GM21529 (cell line): ENCODE data around the gene CPEB1.
"Not testable (repeated sequence)": the region's sequence is repeated elsewhere in the genome, so short reads cannot be mapped to it uniquely, and the experiment has no call there.

Experiments
- ATAC-seq: cut with Tn5 transposase; IDR thresholded peaks from one replicate; pipeline ENCODE4 v1.9.1; 2021; ENCODE audit not compliant: unreplicated experiment

Gene CPEB1

DNA sequence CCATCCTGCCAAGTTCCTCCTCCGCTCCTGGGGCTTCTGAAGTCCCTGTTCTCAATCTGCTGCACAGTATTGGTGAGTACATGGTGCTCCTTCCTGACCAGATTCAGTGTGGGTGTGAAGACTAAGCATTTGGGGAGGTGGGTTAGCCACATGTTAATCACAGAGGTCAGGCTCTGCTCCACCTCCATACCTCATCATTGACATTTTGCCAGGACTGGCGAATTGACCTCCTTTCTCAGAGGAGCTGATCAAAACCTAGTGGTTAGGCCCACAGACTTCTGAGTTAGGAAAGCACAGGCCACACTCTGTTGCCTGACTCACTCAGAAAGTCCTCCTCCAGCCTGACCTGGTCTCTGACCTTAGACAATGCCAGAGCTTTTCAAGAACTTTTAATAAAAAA, 98.5 kb downstream of the CPEB1 start:
- ATAC-seq, result no peak

DNA sequence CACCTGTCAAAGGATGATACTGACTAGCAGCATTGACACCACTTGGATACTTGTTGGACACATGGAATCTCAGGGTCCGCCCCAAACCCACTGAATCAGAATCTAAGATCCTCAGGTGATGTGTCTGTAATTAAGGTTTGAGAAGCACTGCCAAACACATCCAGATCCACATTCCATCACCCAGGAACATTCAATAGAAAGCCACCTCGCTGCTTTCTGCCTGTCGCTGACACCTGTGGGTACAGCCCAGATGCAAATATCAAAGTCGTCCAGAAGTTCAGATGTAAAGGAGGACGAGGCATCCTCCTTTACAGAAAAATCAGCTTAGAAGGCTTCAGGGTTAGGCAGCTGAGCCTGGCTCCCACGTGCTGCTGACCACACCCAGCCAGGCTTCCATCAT, 101.7 kb downstream of the CPEB1 start:
- ATAC-seq, result no peak

DNA sequence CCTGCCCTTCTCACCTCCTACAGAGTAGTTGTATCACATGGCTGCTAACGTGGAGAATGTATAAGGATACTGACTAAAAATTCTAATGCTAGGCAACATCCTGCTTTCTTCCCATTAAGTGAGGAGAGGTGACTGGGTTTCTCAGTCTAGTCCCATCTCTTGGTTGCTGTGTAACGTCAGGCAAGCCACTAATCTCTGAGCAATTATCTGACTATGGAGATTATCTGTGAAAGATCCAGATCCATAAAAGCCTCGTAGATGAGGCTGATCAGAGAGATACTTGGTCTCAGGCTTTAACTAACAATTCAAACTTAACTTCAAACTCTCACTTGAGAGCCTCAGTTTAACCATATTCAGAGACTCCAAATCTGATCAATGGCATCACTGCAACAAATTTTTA, 102.2 kb downstream of the CPEB1 start:
- ATAC-seq, result no peak

DNA sequence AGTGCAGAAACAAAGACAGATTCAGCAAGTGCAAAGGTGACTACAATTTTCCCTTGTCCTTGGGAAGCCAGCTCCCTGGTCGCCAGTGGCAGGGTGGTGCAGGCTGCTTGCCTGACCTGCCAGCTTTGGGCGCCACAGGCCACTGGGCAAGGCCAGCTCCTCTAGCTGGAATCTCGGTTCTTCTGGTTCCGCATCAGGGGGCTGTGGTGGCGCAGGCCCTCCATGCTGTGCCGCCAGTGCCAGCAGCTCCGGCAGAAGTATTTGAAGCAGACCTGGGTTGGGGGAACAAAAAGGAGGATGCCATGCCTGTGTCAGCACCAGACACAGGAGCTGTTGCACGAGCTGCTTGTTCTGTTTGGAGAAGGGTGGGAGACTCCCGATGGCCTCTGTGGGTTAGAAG, 102.7 kb downstream of the CPEB1 start:
- no peak for ATAC-seq

DNA sequence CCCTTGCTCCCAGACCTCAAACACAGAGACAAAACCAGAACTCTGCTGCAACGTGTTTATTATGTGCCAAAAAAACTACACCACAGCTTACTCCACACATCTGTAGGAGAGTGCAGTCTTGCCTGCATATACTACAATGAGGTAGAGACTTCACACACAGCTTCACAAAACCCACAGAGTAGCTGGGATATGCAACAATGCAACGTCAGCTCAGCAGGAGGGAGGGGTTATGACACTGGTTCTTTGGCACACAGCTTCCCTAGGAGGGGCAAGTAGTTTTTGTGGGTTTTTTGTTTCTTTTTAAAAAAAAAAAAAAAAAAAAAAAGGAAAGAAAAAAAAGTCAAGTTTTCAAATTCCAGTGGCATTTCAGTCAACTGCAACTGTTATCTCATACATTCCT, 104.0 kb downstream of the CPEB1 start:
- no peak for ATAC-seq

DNA sequence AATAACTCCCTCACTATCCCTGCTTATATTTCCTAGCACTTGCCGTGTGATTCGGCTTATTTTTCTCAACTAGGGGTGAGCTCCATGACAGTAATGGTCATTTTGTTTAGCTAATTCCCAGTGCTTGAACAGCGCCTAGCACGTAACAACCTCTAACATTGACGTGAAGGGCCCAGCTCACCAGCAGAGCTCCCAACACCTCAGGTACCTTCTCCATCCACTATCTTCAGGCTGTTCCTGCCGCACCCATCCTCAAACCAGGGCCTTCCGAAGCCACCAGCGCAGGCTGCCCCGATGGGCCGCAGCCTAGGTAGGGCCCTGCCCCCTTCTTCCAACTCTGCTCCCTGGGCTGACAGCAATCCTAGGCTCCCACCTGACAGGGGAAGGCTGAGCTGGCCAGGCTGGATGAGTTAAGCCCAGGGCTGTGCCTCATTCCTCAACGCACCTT, 106.2 kb downstream of the CPEB1 start:
- no peak for ATAC-seq

DNA sequence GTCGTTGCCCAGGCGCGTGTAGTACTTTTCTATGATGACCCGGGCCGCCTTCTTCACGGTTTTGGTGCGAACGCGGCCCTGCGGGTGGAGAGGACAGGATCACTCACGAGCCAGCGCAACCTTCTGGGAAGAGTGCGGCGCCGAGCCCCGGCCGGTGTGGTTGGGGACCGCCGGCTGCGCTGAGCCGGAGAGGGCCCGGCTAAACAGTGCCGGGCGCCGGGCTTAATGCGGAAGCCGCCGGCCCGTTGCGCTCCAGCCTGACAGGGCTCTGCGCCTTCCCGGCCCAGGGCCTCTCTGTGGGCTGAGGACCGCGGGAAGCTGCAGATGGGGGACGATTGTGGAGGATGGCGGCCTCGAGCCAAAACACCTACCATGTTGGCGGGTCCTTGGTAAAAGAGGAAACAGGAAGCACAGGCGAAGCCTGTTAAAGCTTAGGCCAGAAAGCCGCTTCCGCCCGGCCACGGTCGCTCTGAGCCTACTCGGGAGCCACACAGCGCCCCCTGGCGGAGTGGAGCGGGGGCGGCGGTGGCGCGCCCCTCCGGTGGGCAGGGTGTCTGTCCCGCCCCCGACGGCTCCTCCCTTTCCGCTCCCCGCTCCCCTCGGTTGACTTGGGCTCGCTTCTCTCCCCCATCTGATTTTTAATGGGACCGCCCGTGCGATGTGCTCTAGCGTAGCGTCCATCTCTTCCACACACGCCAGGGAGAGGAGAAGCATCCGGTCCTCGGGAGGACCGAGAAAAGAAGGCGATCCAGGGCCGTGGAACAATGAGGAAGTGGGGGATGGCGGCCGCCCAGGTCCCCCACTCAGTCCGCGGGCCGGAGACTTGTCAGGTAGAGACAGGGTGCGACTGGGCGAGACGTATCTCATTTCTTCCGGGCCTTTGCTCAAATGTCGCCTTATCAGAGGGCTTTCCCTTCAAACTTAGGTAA, 106.8 kb downstream of the CPEB1 start, which contains the start of gene RPS17:
TSS of gene RPS17 (minus strand) at position 403 of the 929 bp plus-strand sequence. CDS start at position 374, 29 bp downstream.
- peak; percentile 93 for ATAC-seq

DNA sequence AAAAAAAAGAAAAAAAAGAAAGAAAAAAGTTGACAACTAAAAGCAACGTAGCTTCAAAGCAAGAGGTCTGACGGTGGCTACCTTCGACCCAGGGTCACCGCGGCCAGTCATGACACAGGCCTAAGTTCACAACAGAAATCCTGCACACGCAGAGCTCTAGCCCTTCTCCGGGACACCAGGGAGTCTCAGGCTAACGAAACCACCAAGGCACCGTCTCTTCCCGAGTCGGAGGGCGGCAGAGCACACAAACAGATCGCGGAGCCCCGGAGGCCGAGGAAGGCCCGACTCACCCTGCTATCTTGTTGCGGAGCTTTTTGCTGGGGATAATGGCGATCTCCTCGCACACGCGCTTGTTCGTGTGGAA, 107.5 kb downstream of the CPEB1 start:
- ATAC-seq, result no peak

DNA sequence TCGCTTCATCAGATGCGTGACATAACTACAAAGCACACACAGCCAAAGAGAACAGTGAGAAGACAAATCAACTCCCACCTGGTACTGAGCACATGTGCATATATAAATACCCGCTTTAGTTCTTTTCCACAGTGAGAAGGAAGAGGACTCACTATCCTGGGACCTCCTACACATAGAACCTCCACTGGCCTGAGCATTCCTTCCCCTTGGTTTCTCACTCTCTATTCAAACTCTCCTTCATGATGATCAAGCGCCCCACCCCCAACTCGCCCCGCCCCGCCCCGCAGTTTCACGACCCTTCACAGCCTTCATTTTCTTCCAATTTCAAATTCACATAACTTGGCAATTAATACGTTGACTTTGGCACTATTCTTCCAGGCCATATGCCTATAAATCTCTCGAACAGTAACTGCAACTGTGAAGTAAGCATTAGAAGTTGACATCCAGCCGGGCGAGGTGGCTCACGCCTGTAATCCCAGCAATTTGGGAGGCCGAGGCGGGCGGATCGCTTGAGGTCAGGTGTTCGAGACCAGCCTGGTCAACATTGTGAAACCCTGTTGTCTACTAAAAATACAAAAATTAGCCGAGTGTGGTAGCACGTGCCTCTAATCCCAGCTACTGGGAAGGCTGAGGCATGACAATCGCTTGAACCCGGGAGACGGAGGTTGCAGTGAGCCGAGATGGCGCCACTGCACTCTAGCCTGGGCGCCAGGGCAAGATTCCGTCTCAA, 108.0 kb downstream of the CPEB1 start:
- no peak for ATAC-seq

DNA sequence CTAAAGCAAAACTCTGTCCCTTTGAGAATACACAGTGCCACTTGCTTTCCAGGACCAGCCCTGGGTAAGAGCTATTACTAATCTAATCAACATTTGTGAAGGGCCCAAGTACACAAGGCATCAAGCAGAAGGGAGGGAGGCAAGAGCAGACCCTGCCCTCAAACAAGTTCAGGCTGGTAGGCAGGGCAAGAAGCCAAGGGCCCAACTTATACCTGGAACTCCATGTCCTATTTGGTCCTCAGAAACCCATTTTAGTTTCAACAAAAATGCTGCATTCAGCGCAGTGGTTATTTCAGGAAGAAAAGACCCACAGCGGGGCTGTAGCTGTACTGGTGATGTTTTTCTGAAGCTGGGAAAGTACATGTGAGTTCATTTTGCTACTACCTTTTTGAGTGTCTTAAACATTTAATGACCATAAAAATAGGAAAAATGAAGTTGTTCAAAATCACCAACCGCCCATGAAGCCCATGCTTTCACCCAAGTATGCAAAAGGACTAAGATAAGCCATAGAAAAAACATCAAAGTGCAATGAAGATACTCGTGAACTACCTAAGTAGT, 109.7 kb downstream of the CPEB1 start:
- no peak for ATAC-seq

DNA sequence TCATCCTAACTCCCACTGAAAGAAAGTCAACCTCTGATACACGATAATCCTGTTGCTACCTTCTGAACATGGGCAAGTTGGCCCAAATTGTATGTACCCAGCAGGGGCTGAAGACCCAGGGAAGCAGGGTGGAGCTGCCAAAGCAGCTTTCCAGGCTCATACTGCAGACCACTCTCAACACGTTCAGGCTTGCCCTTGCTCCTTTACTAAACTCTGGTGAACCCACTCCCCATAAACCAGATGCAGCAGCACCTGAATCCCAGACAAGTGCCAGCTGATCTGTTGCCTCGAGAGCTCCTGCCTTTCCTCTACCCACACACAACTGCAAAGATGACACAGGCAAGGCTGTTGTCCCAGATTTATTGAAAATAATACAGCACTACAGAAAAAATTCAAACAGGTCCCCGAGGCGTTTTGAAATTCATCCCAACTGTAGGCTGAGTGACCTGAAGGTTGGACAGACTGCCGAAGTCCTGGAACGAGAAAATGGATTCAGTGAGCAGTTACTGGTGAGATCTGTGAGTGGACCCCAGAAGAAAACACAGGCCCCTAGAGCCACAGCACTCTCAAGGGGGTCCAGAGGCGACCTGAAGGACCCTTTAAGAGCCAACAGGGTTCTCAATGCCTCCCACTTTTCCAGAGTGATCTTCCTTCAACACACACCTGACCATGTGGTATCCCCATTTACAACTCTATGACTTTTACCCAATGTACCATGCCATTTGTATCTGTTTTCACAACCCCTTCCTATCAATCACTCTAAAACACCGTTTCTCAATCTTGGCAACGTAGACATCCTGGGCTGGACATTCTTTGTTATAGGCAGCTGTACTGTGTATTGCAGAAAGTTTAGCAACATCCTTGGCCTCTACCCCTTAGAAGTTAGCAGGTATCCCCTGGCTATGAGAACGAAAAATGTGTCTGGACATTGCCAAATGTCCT, 110.5 kb downstream of the CPEB1 start:
- no peak for ATAC-seq

DNA sequence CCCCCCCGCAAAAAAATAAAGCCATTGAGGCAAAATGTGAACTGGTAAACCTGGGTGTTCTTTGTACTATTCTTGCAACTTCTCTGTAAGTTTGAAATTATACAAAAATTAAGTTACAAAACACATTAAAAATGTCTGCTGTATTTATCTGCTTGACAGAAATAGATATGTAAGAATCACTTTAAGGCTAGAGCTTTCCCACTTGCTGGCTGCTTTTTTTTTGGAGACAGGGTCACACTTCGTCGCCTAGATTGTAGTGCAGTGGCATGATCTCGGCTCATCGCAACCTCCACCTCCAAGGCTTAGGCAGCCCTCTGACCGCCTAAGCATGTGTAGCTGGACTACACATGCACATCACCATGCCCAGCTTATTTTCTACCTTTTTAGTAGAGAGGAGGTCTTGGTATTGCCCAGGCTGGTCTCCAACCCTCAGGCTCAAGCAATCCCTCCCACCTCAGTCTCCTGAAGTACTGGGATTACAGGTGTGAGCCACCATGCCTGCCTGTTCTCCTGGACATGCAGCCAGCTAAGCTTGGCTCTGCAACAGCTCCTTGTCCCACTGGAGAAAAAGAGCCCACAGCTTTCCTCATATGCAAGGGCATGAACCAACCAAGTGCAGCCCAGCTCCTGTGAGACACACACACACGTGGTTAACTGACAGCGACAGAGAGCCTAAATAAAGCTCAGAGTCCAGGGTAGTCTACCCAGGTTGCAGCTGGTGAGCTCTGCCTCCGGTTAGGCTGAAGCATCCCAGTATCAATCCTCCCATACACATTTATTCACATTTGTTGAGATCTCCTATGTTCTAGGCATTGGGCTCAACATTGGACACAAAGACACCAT, 111.4 kb downstream of the CPEB1 start:
- no peak for ATAC-seq

DNA sequence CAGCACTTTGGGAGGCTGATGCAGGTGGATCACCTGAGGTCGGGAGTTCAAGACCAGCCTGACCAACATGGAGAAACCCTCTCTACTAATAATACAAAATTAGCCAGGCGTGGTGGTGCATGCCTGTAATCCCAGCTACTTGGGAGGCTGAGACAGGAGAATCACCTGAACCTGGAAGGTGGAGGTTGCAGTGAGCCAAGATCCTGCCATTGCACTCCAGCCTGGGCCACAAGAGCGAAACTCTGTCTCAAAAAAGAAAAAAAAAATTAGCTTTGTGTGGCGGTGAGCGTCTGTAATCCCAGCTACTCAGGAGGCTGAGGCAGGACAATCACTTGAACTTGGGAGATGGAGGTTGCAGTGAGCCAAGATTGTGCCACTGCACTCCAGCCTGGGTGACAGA, 112.0 kb downstream of the CPEB1 start:
- not testable (repeated sequence) for ATAC-seq

DNA sequence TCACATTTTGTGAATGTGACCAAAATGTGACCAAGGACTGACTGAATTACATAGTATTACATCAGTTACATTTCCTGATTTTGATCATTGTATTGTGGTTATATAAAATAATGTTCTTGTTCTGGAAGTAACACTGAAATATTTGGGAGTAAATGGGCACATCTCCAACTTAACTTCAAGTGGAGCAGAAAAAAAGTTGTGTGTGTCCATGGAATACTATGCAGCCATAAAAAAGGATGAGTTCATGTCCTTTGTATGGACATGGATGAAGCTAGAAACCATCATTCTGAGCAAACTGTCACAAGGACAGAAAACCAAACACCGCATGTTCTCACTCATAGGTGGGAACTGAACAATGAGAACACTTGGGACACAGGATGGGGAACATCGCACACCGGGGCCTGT, 112.7 kb downstream of the CPEB1 start:
- ATAC-seq, result not testable (repeated sequence)

DNA sequence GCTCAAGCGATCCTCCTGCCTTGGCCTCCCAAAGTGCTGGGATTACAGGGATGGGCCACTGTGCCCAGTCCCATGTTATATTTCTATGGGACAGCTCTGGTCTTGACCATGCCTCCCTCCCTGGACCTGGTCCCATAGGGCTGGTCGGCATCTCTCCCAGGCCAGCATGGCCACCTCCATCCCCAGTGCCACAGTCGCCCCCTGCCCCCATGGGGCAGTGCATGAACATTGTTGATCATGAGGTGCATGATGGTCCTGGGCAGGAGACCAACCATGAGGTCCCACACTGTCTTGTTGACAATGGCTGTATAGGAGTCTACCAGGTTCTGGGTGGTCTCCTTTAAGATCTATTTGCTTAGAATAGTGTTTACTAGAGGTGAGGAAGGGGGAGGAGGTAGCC, 113.4 kb downstream of the CPEB1 start:
- ATAC-seq, result no peak

DNA sequence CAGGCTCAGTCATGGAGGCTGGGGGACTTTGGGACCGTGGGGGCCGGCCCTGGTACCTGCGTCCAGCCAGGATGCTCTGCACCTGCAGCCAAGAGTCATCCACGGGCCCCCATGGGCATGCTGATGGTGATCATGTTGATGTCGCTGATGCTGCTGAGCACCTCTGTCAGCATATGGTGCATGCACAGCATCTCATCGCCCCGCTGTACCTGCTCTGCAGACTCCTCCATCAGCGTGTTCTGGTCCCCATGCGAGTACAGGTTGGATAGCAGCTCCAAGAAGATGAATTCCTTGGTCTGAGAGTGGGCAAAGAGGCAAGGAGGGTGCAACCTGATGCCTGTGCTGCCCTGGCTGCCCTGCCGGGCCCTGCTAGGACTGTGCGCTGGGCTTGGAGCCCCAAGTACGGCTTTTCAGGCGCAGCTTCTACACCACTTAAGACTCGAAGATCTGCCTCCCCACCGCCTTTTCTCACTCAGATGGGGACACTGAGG, 114.1 kb downstream of the CPEB1 start:
- no peak for ATAC-seq

DNA sequence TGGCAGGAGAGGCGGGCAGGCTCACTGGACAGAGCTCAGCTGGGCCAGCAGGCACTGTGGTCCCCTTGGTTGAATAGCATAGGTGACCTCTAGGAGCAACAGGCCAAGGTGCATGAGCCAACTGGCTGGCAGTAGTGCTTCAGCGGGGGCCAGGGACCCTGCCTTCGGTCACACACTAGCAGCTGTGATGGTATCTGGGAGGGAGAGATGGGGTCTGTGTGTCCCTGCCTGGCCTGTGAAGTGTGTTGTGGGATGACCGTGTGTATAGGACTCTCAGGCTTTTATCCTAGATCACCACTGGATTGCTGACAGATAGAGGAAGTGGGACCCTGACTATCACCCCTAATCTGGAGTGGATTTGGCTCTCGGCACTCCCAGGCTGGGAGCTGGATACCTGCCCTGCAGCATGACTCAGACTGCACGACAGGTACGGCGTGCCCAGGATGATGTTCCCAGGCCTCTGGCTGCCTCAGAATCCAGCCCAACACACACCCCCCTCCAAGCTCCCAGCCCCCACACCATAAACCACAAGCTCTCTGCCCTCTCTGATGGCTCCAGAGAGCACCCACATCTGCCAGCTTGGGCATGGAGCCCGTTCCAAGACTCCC, 114.7 kb downstream of the CPEB1 start:
- no peak for ATAC-seq

DNA sequence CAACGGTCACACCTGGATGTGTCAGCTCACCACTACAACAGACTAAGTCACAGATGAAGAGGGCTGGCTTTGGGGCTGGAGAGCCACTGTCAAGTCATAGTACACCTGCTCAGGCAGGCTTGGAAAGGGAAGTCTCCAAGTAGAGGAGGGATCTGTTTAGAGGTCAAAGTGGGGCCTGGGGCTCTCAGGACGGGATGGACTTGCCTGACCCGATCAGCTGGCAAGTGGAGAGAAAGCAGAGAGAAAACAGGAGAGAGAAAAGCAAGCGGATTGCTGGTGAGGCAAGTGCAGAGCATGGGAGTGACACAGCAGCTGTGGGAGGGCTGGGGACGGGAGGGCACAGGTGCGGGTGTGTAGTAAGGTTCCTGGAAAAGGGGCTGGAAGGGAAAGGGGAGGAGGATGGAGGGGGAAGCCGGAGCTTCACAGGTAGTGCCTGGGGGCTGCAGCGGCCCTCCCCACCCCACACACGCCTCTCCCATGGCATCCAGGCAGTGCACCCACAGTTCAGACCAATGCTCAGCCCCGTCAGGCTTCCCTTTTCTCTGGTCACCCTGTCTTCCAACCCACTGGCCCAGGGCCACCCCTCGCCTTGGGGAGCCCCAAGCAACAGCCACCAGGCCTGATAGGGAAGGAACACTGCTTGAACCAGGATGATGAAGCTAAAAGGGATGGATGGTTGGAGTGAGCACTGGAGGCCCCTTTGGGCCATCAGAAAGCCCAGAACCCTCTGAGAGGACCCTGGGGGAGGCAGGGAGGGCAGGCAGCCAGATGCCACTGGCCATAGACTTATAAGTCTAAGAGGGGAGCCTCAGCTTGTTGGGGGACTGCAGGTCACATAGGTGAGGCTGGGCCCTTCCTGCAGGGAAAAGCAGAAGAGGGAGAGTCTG, 115.4 kb downstream of the CPEB1 start:
- ATAC-seq, result no peak
